H1 (cell line): Measurements from ENCODE around the gene ECPAS. TPM values are rescaled to one million over a fixed set of nuclear protein-coding genes. Genes with fewer than 3 reads are reported as not detected.

ENCODE experiments used
- CTCF ChIA-PET: fragments of 300-600 bp; sonication (Branson Sonifier 250); formaldehyde crosslinking; loops from one replicate; lab custom pipeline; 2021; ENCODE audit not compliant: partially characterized antibody; lab: Charles Lee
- POLR2A ChIA-PET: fragments of 300-600 bp; sonication (Branson Sonifier 250); formaldehyde crosslinking; loops from one replicate; lab custom pipeline; 2021; ENCODE audit warnings: inconsistent platforms; ENCODE audit not compliant: partially characterized antibody; lab: Charles Lee
- DNase-seq, 2 experiments: peaks; one replicate each; pipeline versions ENCODE4 v3.0.0 to v3.0.0-alpha.2; 2010 to 2022; ENCODE audit warnings: low spot score in 2 of 2, low read depth in 1 of 2, mixed read lengths in 1 of 2
- FAIRE-seq: peaks from 2 replicates; lab custom pipeline; 2011; peaks lifted over from hg19 to GRCh38; lab: Jason Lieb, UNC
- H2AFZ ChIP-seq: 2 replicates; pipeline ENCODE4 v1.8.1; 2012; ENCODE audit warnings: low read length, inconsistent platforms
- H2AK5ac ChIP-seq: 2 replicates; pipeline ENCODE4 v1.6.1; 2013; ENCODE audit warnings: low read depth, low read length
- H2BK120ac ChIP-seq: replicated peaks from 2 replicates; pipeline ENCODE3; 2013; ENCODE audit warnings: low read depth, low read length, inconsistent platforms
- H2BK12ac ChIP-seq: 2 replicates; pipeline ENCODE4 v1.6.1; 2013; ENCODE audit warnings: low read depth, low read length
- H2BK15ac ChIP-seq: 2 replicates; pipeline ENCODE4 v1.6.1; 2013; ENCODE audit warnings: low read length
- H2BK20ac ChIP-seq: 2 replicates; pipeline ENCODE4 v1.6.1; 2013; ENCODE audit warnings: low read length
- H2BK5ac ChIP-seq: 2 replicates; pipeline ENCODE4 v1.6.1; 2013; ENCODE audit warnings: low read depth, low read length
- H3K14ac ChIP-seq: 2 replicates; pipeline ENCODE4 v1.6.1; 2013; ENCODE audit warnings: inconsistent platforms; ENCODE audit not compliant: insufficient read length
- H3K18ac ChIP-seq: 2 replicates; pipeline ENCODE4 v1.6.1; 2013; ENCODE audit warnings: low read length; ENCODE audit errors: extremely low read depth
- H3K23ac ChIP-seq: 2 replicates; pipeline ENCODE4 v1.6.1; 2013; ENCODE audit warnings: inconsistent platforms; ENCODE audit not compliant: insufficient read length
- H3K23me2 ChIP-seq: 2 replicates; pipeline ENCODE4 v1.6.1; 2013; ENCODE audit warnings: low read depth, low read length
- H3K27ac ChIP-seq: 2 replicates; pipeline ENCODE4 v1.6.1; 2011; ENCODE audit warnings: low read depth, low read length, inconsistent platforms
- H3K27me3 ChIP-seq, 4 experiments: replicated peaks in 1 of 4; 1 replicate in 1 of 4; 2 replicates in 3 of 4; pipeline versions ENCODE4 v1.6.1 to v1.8.1; 2011 to 2013; ENCODE audit warnings: low read length in 3 of 4, mild to moderate bottlenecking in 3 of 4, inconsistent platforms in 2 of 4, mixed read lengths in 2 of 4, moderate library complexity in 1 of 4; ENCODE audit not compliant: control insufficient read depth in 3 of 4, insufficient read depth in 3 of 4; ENCODE audit errors: extremely low read depth in 1 of 4
- H3K36me3 ChIP-seq, 4 experiments: 2 replicates each; pipeline versions ENCODE4 v1.6.1 to v1.8.1; 2011 to 2013; ENCODE audit warnings: mild to moderate bottlenecking in 4 of 4, low read length in 3 of 4, moderate library complexity in 2 of 4, control low read depth in 1 of 4, inconsistent platforms in 1 of 4; ENCODE audit not compliant: insufficient read depth in 4 of 4, control insufficient read depth in 2 of 4
- H3K4ac ChIP-seq: replicated peaks from 2 replicates; pipeline ENCODE3; 2013; ENCODE audit warnings: low read length, low read depth, mixed read lengths, inconsistent platforms; ENCODE audit not compliant: insufficient read length
- H3K4me1 ChIP-seq, 4 experiments: replicated peaks in 1 of 4; 1 replicate in 1 of 4; 2 replicates in 3 of 4; pipeline versions ENCODE4 v1.6.1 to v1.8.1; 2011 to 2013; ENCODE audit warnings: low read length in 3 of 4, inconsistent platforms in 2 of 4, mixed read lengths in 1 of 4; ENCODE audit not compliant: insufficient read depth in 4 of 4, control insufficient read depth in 3 of 4
- H3K4me2 ChIP-seq, 2 experiments: 2 replicates each; pipeline versions ENCODE4 v1.6.1 to v1.8.1; 2011 to 2013; ENCODE audit warnings: low read depth in 2 of 2, low read length in 2 of 2, control low read depth in 1 of 2, inconsistent platforms in 1 of 2, mild to moderate bottlenecking in 1 of 2; ENCODE audit not compliant: insufficient read depth in 1 of 2
- H3K4me3 ChIP-seq, 4 experiments: fragments of 200-600, 300-600 bp in 1 of 4; sonication (generic), shearing (Covaris generic), sonication (Bioruptor Twin) in 1 of 4; 2 replicates each; pipeline versions ENCODE4 v1.5.1 to v1.8.1; 2011 to 2016; ENCODE audit warnings: low read length in 4 of 4, low read depth in 3 of 4, control low read depth in 2 of 4, inconsistent platforms in 2 of 4, mild to moderate bottlenecking in 2 of 4, mixed read lengths in 1 of 4, moderate library complexity in 1 of 4; ENCODE audit not compliant: insufficient read depth in 2 of 4; ENCODE audit errors: extremely low read depth in 1 of 4
- H3K56ac ChIP-seq: replicated peaks from 2 replicates; pipeline ENCODE3; 2013; ENCODE audit warnings: low read depth, mild to moderate bottlenecking, mixed read lengths, low read length, inconsistent platforms; ENCODE audit not compliant: insufficient read length
- H3K79me1 ChIP-seq: 2 replicates; pipeline ENCODE4 v1.6.1; 2013; ENCODE audit warnings: low read depth, low read length, control low read depth
- H3K79me2 ChIP-seq, 2 experiments: 2 replicates each; pipeline versions ENCODE4 v1.6.1 to v1.8.1; 2012 to 2013; ENCODE audit warnings: low read length in 2 of 2, mild to moderate bottlenecking in 2 of 2, inconsistent platforms in 1 of 2; ENCODE audit not compliant: insufficient read depth in 2 of 2, control insufficient read depth in 1 of 2
- H3K9ac ChIP-seq, 4 experiments: replicated peaks in 1 of 4; 1 replicate in 1 of 4; 2 replicates in 3 of 4; pipeline versions ENCODE4 v1.6.1 to v1.8.1; 2011 to 2013; ENCODE audit warnings: low read depth in 3 of 4, low read length in 3 of 4, control low read depth in 2 of 4, mild to moderate bottlenecking in 2 of 4, moderate library complexity in 2 of 4, inconsistent platforms in 1 of 4; ENCODE audit errors: extremely low read depth in 1 of 4
- H3K9me3 ChIP-seq, 2 experiments: 2 replicates each; pipeline versions ENCODE4 v1.6.1 to v1.8.1; 2012 to 2013; ENCODE audit warnings: mild to moderate bottlenecking in 2 of 2, moderate library complexity in 2 of 2, control low read depth in 1 of 2, inconsistent platforms in 1 of 2, low read depth in 1 of 2, low read length in 1 of 2, mixed read lengths in 1 of 2; ENCODE audit not compliant: insufficient read depth in 2 of 2
- H4K20me1 ChIP-seq, 2 experiments: replicated peaks in 1 of 2; 2 replicates each; pipeline versions ENCODE3 to v1.8.1; 2011 to 2013; ENCODE audit warnings: inconsistent platforms in 2 of 2, low read length in 2 of 2, mild to moderate bottlenecking in 1 of 2; ENCODE audit not compliant: insufficient read depth in 2 of 2, control insufficient read depth in 1 of 2
- H4K5ac ChIP-seq: 2 replicates; pipeline ENCODE4 v1.6.1; 2013; ENCODE audit warnings: low read length, low read depth, mixed read lengths, inconsistent platforms; ENCODE audit not compliant: insufficient read length
- H4K8ac ChIP-seq: 2 replicates; pipeline ENCODE4 v1.8.0; 2013; ENCODE audit warnings: mild to moderate bottlenecking, moderate library complexity, low read length, inconsistent platforms; ENCODE audit not compliant: insufficient read depth; ENCODE audit errors: extremely low read depth
- H4K91ac ChIP-seq: replicated peaks from 2 replicates; pipeline ENCODE3; 2013; ENCODE audit warnings: low read length, mixed read lengths, inconsistent platforms; ENCODE audit not compliant: insufficient read length
- SP4 ChIP-seq: IDR thresholded peaks from 2 replicates; pipeline ENCODE4 v1.6.1; 2012; ENCODE audit warnings: low read length, inconsistent platforms
- WGBS, 2 experiments: shearing (Covaris generic) in 1 of 2; methylation state at CpG; one replicate each; pipeline versions ENCODE4 v1.1.6 to v1.1.7; 2013 to 2015; ENCODE audit warnings: low lambda C conversion rate in 2 of 2, mixed read lengths in 2 of 2, inconsistent platforms in 1 of 2, low coverage in 1 of 2, missing lambda C conversion rate in 1 of 2; ENCODE audit not compliant: insufficient replicate concordance in 2 of 2, insufficient coverage in 1 of 2, insufficient read length in 1 of 2; ENCODE audit errors: extremely low coverage in 1 of 2, missing lambda C conversion rate in 1 of 2; 5-methylcytosine and 5-hydroxymethylcytosine counted together
- polyA plus RNA-seq, 7 experiments: library from polyadenylated mRNA; depleted of rRNA in 3 of 7; stranded (reverse) in 5 of 7; unstranded in 2 of 7; fragments of >200 nt in 5 of 7; fragments of 200-250 nt in 2 of 7; gene quantifications; 1 replicate in 5 of 7; 2 replicates in 1 of 7; 4 replicates in 1 of 7; pipeline versions ENCODE4 v1.2.1 to v1.2.3, GENCODE V29; 2011 to 2013; ENCODE audit warnings: missing spikeins in 2 of 7, mixed read lengths in 2 of 7
- total RNA-seq: library from RNA; stranded (reverse); fragmentation: NEBNext Ultra II Directional; extraction: Animal tissue kit (Norgen Biotek cat#: 25700); gene quantifications from 2 replicates; pipeline ENCODE4 v1.2.1, GENCODE V29; 2021

The ECPAS gene
- total and polyA plus RNA-seq, 2 of the 8 experiments (the other 6 are each of a cell fraction or from before 2014, with no cell fraction given): 20.9 to 131 TPM

GRCh38 chr9:111467778-111468367 lies 16.3 kb downstream of the ECPAS start:
- H2BK5ac ChIP-seq: no peak overlapping the region

More at GRCh38 chr9:111467778-111468367, 16.3 kb downstream of the ECPAS start:
- Histone ChIP-seq H2BK120ac (no peak overlapping the region), H3K36me3 (no peaks in the 10 kb centered on the region; a peak in 1 of 8 replicates), H3K9ac (no peak overlapping the region; a peak in 1 of 7 replicates), H2BK12ac (no peak overlapping the region), H3K23ac (no peak overlapping the region), H3K18ac (no peak overlapping the region), H3K4ac (no peak overlapping the region), H2BK15ac (no peak overlapping the region), H4K8ac (no peak overlapping the region), H3K79me2 (peaks cover 7 to 97% of the 10 kb centered on the region in 2 experiments), H2AK5ac (no peak overlapping the region), H2BK20ac (no peak overlapping the region), H3K79me1 (no peaks in the 10 kb centered on the region; the same call in 1 of the 2 replicates), H3K4me2 (no peak overlapping the region), H3K56ac (no peak overlapping the region), H3K9me3 (0 out of 4 replicates have a peak, but pooled peaks cover 0 to 3% of the 10 kb centered on the region in 2 experiments), H3K27me3 (no peaks in the 10 kb centered on the region), H3K14ac (no peak overlapping the region), H4K20me1 (peaks cover 0 to 2% of the 10 kb centered on the region in 2 experiments), H3K27ac (no peak overlapping the region; the same call in 1 of the 2 replicates), H3K23me2 (no peaks in the 10 kb centered on the region; the same call in 1 of the 2 replicates), H2AFZ (no peak overlapping the region), H3K4me3 (no peak overlapping the region), H3K4me1 (peaks cover 0 to 5% (median 2%) of the 10 kb centered on the region in 4 experiments; a peak in 3 of 7 replicates), H4K91ac (no peak overlapping the region), H4K5ac (no peak overlapping the region)
- 84% methylated on average over 4 of the region's 4 CpGs; no CpG with 5 or more reads in 1 of the 2 experiments for WGBS, 2 experiments
- FAIRE-seq: no peak
- ChIA-PET POLR2A (interaction anchor here (0.8 to 1.5 kb wide), 2 partner anchors 16 to 62 kb away, joined by 3 to 4 read pairs; no protein-coding TSS in a partner anchor), CTCF (interaction anchor here (1.0 to 1.1 kb wide), 2 partner anchors 14 to 130 kb away, joined by 3 to 4 read pairs; no protein-coding TSS in a partner anchor)
- no peak for TF ChIP-seq SP4
- no peak for DNase-seq
